ENCODE measurements around the gene MTHFD1L.
"Not testable (repeated sequence)": the region's sequence is repeated elsewhere in the genome, so short reads cannot be mapped to it uniquely, and the experiment has no call there.

The MTHFD1L gene

GRCh38 chr6:151045511-151046222 is 180.2 kb downstream of the MTHFD1L start:
- not testable (repeated sequence) for DNase-seq

DNA sequence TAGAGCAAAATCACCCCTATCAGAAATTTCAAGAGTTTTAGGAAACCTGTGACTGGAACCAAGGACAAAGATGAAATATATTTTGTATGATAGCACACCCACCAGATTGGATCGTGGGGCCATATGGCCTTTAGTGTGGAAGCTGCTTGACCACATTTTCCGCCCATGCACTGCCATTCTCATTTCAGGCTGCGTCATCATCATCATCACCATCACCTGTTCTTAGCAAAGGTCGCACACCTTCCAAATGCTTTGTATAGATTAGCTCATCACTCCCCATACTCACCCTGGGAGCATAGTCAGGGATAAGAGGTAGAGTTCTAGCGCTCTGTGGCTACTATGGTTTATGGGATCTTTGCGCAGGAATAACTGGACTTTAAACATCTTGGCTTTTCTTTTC is 185.7 kb downstream of the MTHFD1L start:
- DNase-seq, result no peak

DNA sequence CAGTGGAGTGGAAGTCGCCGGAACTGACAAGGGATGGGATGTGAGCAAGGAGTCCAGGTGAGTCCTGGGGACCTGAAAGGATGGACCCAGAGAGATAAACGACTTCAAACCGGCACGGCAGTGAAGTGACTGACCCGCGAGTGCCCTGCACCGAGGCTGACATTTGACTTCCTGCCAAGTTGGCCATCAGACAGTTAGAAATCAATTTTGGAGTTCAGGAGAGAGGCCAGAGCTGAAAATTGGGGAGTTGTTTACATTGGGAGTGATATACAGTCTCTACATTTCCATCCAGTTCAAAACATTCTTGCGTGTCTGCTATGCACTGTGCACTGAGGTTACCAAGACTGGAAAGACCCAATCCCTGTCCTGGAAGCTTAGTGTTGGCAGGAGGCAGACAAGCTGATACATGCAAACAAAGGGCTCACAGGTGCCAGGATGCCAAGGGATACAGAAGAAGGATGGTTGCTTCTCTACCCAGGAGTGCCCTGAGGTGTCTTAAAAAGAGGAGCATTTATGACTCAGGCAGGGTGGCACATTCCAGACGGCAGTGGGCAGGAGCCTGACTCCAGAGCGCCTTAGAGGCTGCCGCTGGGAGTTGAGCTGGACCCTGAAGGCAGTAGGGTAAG is 186.6 kb downstream of the MTHFD1L start:
- no peak for DNase-seq

DNA sequence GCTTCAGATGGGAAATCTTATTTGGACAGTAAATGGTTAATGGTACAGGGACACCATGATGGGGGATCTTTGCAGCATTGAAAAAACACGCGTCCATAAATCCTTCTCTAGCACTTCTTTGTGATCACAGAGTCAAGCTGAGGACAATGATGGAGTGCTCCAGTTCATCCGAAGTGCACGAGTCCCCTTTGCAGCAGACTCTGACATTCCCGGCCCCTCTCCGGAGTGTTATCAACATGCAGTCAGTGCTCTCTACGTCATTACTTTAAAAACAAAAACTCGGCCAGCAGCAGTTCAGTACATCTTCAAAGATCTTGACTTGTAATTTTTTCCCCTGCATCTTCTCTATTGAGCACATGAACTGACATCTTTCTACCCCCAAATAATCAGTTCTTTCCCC is 188.8 kb downstream of the MTHFD1L start:
- no peak for DNase-seq

DNA sequence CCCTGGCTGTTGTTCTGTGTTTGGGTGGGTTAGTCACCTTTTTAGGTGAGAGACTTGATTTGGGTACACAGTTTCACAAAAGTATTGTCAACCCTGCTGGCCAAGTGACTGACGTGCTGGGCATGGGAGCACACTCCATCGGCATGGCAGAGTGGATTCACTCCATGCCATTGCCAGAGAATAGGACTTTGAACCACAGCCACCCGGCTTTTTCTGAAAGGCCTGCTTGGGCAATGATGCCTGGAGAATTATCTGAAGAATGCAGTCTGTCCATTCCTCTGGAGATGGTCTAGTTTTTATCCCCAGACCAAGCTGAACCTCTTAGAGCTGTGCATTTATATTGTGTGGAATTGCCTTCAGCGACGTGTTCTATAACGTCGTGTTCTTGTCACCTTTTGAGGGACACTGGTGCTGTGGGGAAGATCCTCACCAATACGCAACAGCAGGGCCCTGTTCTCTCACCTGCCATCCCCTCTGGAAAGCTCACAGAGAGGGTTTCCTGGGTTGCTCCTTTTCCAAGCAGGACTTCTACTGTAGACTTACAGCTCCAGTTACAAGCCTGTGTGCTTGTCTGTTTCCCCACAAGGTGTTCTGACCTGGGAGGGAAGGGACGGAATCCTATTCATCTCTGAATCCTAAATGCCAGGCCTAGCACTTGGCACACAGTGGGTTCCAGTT is 190.9 kb downstream of the MTHFD1L start:
- DNase-seq, result no peak

- no peak for DNase-seq
Measured at GRCh38 chr6:151057061-151057460, 191.6 kb downstream of the MTHFD1L start.

- DNase-seq, result no peak
Measured at GRCh38 chr6:151058021-151058733, 192.7 kb downstream of the MTHFD1L start.

GRCh38 chr6:151059612-151060095 is 194.2 kb downstream of the MTHFD1L start:
- DNase-seq, result no peak

DNA sequence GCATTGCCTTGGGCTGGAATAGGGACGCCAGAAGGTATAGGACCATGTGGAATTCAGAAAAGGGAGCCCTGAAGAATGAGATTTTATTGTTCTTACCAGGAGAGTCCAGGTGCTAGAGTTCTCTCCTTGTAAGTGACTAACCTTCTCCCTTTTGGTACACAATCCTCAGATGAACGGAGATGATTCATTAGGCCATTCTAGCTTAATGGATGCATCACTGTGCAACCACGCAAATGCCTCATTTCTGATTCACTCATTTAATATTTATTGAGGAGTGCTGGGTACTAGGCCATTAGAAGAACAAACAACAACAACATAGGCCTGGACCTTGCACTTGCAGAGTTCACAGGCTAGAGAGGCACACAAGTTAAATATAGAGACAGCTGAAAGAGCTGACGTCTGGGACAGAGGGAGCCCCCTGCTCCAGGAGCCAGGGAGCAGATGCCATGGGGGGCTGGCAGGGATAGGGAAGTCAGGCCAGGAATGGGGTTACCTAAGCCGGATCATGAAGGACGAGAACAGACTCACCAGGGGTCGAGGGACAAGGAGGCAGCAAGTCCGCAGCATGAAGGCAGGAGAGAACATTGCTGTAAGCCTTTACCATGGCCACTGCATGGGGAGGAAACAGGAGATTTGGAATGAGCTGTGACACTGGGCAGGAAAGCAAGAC is 194.7 kb downstream of the MTHFD1L start:
- DNase-seq, result no peak

- no peak for DNase-seq
Measured at GRCh38 chr6:151060766-151061531, 195.4 kb downstream of the MTHFD1L start.

DNA sequence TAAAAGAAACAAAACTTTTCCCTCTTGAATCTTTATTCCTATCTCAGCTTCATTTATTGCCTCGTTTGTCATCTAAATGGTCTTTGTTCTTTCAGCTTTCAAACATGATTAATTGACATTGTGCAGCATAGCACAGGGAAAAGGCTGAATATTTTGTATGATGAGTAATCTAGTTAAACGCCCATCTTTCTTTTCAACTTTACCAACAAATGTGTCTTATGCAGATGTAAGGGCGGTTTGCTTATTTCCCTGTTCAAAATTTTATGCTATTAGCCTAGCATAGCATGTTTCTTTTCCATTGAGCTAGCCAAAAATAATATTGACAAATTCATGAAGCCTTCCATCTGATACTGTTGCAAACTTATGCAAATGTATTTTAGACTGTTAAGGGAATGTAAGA is 197.8 kb downstream of the MTHFD1L start:
- DNase-seq, result no peak

DNA sequence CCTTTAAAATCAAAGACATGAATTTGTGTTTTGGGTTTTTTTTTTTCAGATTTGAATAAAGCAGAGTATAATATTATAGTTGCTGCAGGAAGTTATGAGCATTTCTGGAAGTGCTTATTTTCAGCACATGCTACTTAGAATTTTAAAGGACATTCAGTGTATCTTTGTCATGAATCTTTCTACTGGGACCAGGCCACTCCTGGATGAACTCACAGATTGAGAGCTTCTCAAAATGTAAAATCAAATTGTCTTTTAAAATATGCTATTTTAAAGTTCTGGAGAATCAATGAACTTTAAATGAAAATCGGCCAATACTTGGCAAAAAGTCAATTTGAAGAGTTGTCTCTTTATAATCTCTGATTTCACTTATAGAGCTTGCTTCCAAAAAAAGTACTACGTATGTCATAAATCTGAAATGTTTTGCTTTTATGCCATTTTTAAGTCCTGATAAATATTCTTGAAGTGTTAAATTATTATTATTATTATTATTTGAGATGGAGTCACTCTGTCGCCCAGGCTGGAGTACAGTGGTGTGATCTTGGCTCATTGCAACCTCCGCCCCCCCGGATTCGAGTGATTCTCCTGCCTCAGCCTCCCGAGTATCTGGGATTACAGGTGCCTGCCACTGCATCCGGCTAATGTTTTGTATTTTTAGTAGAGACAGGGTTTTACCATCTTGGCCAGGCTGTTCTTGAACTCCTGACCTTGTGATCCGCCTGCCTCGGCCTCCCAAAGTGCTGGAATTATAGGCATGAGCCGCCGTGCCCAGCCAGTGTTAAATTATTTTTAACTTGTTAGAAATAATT is 198.5 kb downstream of the MTHFD1L start:
- DNase-seq, result no peak

DNA sequence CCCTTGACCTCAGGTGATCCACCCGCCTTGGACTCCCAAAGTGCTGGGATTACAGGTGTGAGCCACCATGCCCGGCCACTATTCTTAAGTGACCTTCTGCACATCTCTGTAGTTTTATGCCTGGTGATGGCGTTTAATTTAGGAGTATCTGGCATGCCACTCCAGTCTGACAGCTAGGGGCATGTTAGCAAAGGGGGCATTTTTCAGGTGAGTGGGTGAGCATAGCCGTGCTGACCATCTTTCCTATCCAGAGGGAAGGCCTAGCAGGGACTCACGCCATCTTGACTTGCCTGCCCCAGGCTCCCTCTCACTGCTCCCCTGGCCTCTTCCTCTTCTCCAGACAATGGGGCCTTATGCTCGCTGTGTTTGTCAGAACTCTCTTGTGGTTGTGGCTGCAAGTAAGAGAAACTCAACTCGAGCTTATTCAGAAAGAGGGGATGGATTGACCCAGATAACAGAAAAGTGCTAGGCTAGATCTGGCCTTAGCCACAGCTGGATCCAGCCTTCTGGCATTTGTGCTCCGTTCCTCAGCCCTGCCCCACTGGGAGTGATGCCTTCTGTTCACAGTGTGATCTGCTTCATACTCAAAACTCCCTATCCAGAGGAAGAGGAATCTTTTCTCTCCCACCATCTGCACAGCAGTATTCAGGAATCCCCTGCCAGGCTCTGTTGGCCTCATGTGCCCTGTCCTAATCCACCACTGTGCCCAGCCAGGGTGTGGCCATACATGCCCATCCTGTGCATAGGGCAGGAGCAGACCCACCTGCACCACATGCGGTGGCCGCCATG is 199.7 kb downstream of the MTHFD1L start:
- no peak for DNase-seq

DNA sequence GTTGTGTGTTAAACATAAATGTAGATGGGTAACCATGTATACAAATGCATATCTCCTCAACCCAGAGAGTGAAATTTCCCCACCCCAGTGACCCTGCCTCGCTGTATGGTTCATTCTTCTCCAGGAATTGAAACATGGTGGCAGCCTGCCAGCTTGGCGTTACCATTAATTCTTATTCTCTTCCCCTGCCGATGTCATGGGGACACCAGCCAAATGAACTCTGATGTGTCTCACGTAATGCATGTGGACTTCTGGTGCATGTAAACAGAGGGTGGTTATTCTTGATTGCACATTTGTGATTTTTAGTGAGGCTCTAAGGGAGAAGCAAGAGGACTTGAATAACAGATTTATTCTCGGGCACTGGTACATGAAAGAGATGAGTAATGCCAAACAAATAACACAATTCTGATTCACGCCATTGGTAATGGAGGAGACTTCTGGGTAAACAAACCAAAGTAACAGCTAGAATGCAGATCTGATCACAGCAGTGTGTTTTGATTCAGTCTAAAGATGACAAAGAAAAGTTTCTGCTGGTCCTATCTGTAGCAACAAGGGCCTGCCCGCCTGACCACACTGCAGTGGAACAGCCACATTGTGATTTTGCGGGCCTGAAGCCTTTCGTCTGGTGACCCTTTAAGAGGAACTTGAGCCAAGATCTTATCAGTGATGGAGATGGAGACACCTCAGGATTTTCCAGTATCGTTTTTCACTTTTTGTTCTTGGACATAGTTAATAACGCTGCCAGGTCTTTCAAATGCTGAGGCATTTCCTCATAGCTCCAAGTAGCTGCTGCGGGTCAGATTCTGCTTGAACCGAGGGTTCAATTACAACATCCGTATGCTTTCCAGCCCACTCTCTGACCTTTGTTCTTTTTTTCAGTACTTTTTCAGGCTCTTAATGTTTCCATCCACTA is 202.4 kb downstream of the MTHFD1L start:
- DNase-seq, result no peak

DNA sequence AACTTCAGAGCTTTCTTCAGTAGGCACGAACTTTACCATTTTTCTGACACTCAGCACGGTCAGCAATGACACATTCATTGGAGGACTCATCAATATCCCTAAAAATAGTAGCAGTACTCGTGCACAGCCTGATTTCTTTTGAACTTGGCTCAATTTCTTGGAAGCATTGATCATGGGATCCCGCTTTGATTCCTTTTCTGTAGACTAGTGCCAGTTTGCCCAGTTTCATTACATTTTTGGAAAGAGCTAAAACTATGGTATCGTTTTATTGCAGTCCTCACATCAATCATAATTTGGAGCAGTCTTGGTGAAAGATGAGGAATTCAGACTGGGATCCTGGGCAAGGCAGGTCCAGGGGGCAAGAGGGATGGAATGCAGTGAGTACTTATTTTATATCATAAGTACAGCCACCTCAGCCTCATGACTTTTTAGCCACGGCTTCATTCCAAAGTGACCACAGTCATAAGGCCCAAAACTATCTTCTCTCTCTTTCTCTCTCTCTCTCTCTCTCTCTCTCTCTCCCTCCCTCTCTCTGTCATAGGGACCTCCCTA is 203.3 kb downstream of the MTHFD1L start:
- no peak for DNase-seq

GRCh38 chr6:151069641-151070040 is 204.1 kb downstream of the MTHFD1L start:
- no peak for DNase-seq

DNA sequence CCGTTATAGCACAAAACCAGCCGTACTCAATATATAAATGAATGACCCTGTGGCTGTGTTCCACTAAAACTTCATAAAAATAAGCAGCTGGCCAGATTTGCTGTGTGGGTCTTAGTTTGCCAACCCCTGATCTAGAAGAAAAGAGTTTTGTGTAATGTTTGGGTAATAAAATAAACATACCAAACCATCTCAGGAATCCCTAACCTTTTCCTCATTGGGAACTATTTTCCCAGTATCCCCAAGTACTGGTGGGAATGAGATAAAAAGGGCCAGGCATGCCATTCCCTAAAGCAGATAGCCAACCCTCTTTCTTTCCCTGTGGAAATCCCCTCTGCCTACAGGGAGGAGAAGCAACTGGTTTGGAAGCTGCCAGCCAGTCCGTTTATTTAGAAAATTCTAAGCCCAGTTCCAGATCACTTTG is 205.1 kb downstream of the MTHFD1L start:
- DNase-seq, result no peak

DNA sequence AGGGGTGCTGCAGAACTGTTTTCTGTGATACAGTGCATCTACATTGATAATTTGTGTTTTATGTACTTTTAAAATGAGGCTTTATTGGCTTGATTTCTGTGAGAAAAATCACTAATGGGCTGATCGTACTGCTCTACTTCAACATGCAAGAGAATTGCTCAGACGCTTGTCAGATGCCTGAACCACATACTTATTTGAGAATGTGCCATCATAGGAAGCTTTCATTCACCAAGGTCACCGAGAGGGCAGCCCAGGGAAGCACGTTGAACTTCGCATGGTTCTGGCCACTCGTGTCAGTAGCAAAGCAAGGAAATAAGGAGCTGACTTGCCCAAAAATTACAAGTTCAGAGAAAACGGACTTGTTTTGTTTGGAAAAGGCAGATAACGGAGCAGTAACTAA is 205.8 kb downstream of the MTHFD1L start:
- DNase-seq, result no peak

DNA sequence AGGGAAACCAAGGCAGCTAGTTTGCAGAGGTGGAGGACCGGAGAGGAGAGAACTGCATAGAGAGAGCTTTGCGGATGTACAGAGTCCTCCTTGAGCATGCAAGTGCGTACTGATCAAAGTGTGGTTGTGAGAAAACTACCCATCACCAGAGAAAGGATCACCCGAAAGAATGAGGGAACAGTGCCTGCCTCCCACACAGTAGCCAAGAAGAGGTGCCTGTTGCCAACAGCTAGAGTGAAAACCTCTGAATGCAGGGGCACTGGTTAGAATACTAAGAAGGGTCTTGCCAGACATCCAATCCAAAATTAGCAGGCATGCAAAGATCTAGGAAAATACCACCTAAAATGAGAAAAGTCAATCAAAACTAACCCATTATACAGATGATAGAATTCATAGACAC is 207.6 kb downstream of the MTHFD1L start:
- no peak for DNase-seq
